GM12873 (cell line): ENCODE results near the gene ACD.

Experiments used
- TF ChIP-seq, protein P1 (sequence below): IDR thresholded peaks from 2 replicates; pipeline ENCODE4 v1.5.1; 2012; ENCODE audit warnings: low read depth, mild to moderate bottlenecking, moderate library complexity, low read length, control low read depth; ENCODE audit not compliant: insufficient read depth; ENCODE audit errors: missing control alignments

ACD gene

GRCh38 chr16:67659675-67660563, at the start of gene ACD:
Gene ACD, minus strand, starts transcription at chr16:67660260. Its CDS starts 40 bp downstream, at chr16:67660220.
- TF ChIP-seq, protein P1, sequence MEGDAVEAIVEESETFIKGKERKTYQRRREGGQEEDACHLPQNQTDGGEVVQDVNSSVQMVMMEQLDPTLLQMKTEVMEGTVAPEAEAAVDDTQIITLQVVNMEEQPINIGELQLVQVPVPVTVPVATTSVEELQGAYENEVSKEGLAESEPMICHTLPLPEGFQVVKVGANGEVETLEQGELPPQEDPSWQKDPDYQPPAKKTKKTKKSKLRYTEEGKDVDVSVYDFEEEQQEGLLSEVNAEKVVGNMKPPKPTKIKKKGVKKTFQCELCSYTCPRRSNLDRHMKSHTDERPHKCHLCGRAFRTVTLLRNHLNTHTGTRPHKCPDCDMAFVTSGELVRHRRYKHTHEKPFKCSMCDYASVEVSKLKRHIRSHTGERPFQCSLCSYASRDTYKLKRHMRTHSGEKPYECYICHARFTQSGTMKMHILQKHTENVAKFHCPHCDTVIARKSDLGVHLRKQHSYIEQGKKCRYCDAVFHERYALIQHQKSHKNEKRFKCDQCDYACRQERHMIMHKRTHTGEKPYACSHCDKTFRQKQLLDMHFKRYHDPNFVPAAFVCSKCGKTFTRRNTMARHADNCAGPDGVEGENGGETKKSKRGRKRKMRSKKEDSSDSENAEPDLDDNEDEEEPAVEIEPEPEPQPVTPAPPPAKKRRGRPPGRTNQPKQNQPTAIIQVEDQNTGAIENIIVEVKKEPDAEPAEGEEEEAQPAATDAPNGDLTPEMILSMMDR: no peak

DNA sequence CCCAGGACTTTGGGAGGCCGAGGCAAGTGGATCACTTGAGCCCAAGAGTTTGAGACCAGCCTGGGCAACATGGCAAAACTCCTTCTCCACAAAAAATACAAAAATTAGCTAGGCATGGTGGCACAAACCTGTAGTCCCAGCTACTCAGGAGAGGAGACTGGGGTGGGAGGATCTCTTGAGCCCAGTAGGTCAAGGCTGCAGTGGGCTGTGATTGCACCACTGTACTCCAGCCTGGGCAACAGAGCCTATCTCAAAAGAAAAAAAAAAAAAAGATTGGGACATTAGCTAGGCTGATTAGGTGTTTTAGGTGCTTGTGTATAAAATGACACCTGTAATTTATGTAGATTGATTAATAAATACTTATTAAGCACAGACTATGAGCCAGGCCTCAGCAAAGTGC, 49.0 kb upstream of the ACD start:
- TF ChIP-seq, protein P1: no peak

GRCh38 chr16:67708368-67708771, 48.3 kb upstream of the ACD start:
- TF ChIP-seq, protein P1: no peak

- TF ChIP-seq, protein P1: no peak
Observed at GRCh38 chr16:67707790-67708189, 47.7 kb upstream of the ACD start.

- TF ChIP-seq, protein P1: no peak
Observed at GRCh38 chr16:67707210-67707609, 47.1 kb upstream of the ACD start.

DNA sequence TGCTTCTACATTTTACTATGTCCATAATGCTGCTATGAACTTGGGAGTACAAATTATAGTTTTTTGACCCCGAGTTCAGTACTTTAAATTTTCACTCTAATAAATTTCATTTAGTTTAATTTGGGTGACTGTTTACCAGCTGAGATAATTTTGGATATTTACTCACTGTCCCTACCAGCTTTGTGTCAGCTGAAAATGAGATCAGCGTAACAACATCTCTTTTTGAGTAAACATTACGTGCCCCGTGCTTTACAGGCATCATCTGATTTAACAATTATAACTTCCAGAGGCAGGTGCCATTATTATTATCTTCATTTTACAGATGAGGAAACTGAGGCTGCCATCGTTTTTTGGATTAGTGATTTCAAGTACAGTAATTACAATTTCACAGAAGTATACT, 44.0 kb upstream of the ACD start:
- TF ChIP-seq, protein P1: no peak

- TF ChIP-seq, protein P1: no peak
Observed at GRCh38 chr16:67703626-67704025, 43.6 kb upstream of the ACD start.
